H9 (cell line): ENCODE data around the gene TCF7L2. TPM values are rescaled to one million over a fixed set of nuclear protein-coding genes. Genes with fewer than 3 reads are reported as not detected.

Experiments used
- DNase-seq: peaks from one replicate; pipeline ENCODE4 v3.0.0-alpha.2; 2017
- H2AFZ ChIP-seq: one replicate; pipeline ENCODE4 v1.6.1; 2013; ENCODE audit warnings: mild to moderate bottlenecking, low read length, control low read depth, moderate library complexity
- H2AK5ac ChIP-seq: 2 replicates; pipeline ENCODE4 v1.6.1; 2013; ENCODE audit warnings: low read length, control low read depth, mixed read lengths; ENCODE audit not compliant: insufficient read length
- H2BK120ac ChIP-seq: one replicate; pipeline ENCODE4 v1.6.1; 2013; ENCODE audit warnings: low read depth, mild to moderate bottlenecking, low read length, control low read depth, inconsistent platforms; ENCODE audit not compliant: poor library complexity, severe bottlenecking
- H2BK12ac ChIP-seq: 2 replicates; pipeline ENCODE4 v1.6.1; 2013; ENCODE audit warnings: low read length, control low read depth, mixed read lengths, low read depth; ENCODE audit not compliant: insufficient read length
- H2BK15ac ChIP-seq: 2 replicates; pipeline ENCODE4 v1.6.1; 2013; ENCODE audit warnings: low read depth, low read length, control low read depth
- H2BK20ac ChIP-seq: one replicate; pipeline ENCODE4 v1.6.1; 2013; ENCODE audit warnings: low read depth, mild to moderate bottlenecking, low read length, control low read depth, inconsistent platforms; ENCODE audit not compliant: poor library complexity, severe bottlenecking
- H2BK5ac ChIP-seq: 2 replicates; pipeline ENCODE4 v1.6.1; 2013; ENCODE audit warnings: low read length, control low read depth, mixed read lengths; ENCODE audit not compliant: insufficient read length
- H3K14ac ChIP-seq: 2 replicates; pipeline ENCODE4 v1.6.1; 2013; ENCODE audit warnings: low read length, control low read depth; ENCODE audit not compliant: insufficient read depth
- H3K18ac ChIP-seq: 2 replicates; pipeline ENCODE4 v1.6.1; 2013; ENCODE audit warnings: low read depth, mild to moderate bottlenecking, mixed read lengths, low read length, control low read depth; ENCODE audit not compliant: insufficient read length
- H3K23ac ChIP-seq: 2 replicates; pipeline ENCODE4 v1.6.1; 2013; ENCODE audit warnings: low read length, control low read depth, mixed read lengths, low read depth; ENCODE audit not compliant: insufficient read length
- H3K23me2 ChIP-seq: 2 replicates; pipeline ENCODE4 v1.6.1; 2013; ENCODE audit warnings: low read depth, mild to moderate bottlenecking, mixed read lengths, low read length, control low read depth; ENCODE audit not compliant: insufficient read length, poor library complexity, severe bottlenecking
- H3K27ac ChIP-seq: 2 replicates; pipeline ENCODE4 v1.5.1; 2013; ENCODE audit warnings: low read length, control low read depth, mixed read lengths, low read depth; ENCODE audit not compliant: insufficient read length
- H3K27me3 ChIP-seq: 2 replicates; pipeline ENCODE4 v1.6.1; 2013; ENCODE audit warnings: low read length, control low read depth, inconsistent platforms; ENCODE audit not compliant: insufficient read depth
- H3K4ac ChIP-seq: 2 replicates; pipeline ENCODE4 v1.6.1; 2013; ENCODE audit warnings: low read depth, mild to moderate bottlenecking, control low read depth, inconsistent platforms, low read length, moderate library complexity
- H3K4me1 ChIP-seq: 2 replicates; pipeline ENCODE4 v1.6.1; 2013; ENCODE audit warnings: low read length, control low read depth, inconsistent platforms; ENCODE audit not compliant: insufficient read depth
- H3K4me2 ChIP-seq: 2 replicates; pipeline ENCODE4 v1.6.1; 2013; ENCODE audit warnings: low read length, control low read depth, mixed read lengths; ENCODE audit not compliant: insufficient read length, insufficient read depth
- H3K56ac ChIP-seq: 2 replicates; pipeline ENCODE4 v1.6.1; 2013; ENCODE audit warnings: low read depth, mild to moderate bottlenecking, mixed read lengths, low read length, control low read depth; ENCODE audit not compliant: insufficient read length
- H3K79me1 ChIP-seq: 2 replicates; pipeline ENCODE4 v1.6.1; 2013; ENCODE audit warnings: low read depth, mild to moderate bottlenecking, moderate library complexity, low read length, control low read depth, inconsistent platforms; ENCODE audit not compliant: insufficient read depth, poor library complexity, severe bottlenecking
- H3K79me2 ChIP-seq: 2 replicates; pipeline ENCODE4 v1.6.1; 2013; ENCODE audit warnings: low read length, control low read depth, inconsistent platforms; ENCODE audit not compliant: insufficient read depth
- H3K9ac ChIP-seq: 2 replicates; pipeline ENCODE4 v1.6.1; 2013; ENCODE audit warnings: low read length, control low read depth, mixed read lengths; ENCODE audit not compliant: insufficient read length; ENCODE audit errors: extremely low read depth
- H3K9me3 ChIP-seq: one replicate; pipeline ENCODE4 v1.6.1; 2013; ENCODE audit warnings: low read depth, low read length, inconsistent platforms; ENCODE audit not compliant: control insufficient read depth
- H3T11ph ChIP-seq: one replicate; pipeline ENCODE4 v1.6.1; 2013; ENCODE audit warnings: mild to moderate bottlenecking, low read length, control low read depth, inconsistent platforms
- H4K20me1 ChIP-seq: one replicate; pipeline ENCODE4 v1.6.1; 2013; ENCODE audit not compliant: control insufficient read depth, insufficient read length, insufficient read depth
- H4K5ac ChIP-seq: 2 replicates; pipeline ENCODE4 v1.6.1; 2013; ENCODE audit warnings: low read depth, mild to moderate bottlenecking, mixed read lengths, low read length, control low read depth; ENCODE audit not compliant: insufficient read length
- H4K8ac ChIP-seq: replicated peaks from 2 replicates; pipeline ENCODE4 v1.6.1; 2013; ENCODE audit warnings: low read length, control low read depth, mixed read lengths, low read depth; ENCODE audit not compliant: insufficient read length
- H4K91ac ChIP-seq: 2 replicates; pipeline ENCODE4 v1.6.1; 2013; ENCODE audit warnings: low read depth, mild to moderate bottlenecking, moderate library complexity, mixed read lengths, low read length, control low read depth; ENCODE audit not compliant: insufficient read length
- H3K27ac Mint-ChIP-seq, 3 experiments: 2 replicates in 2 of 3; 3 replicates in 1 of 3; pipeline ENCODE4 v1.8.0; 2020 to 2021; ENCODE audit warnings: mixed read lengths in 3 of 3, mild to moderate bottlenecking in 1 of 3, moderate library complexity in 1 of 3
- H3K27me3 Mint-ChIP-seq: 2 replicates; pipeline ENCODE4 v1.8.0; 2021; ENCODE audit warnings: low read depth, mild to moderate bottlenecking, moderate library complexity, mixed read lengths
- H3K36me3 Mint-ChIP-seq, 3 experiments: 2 replicates in 2 of 3; 3 replicates in 1 of 3; pipeline ENCODE4 v1.8.0; 2020 to 2021; ENCODE audit warnings: low read depth in 3 of 3, mixed read lengths in 3 of 3; ENCODE audit not compliant: insufficient read depth in 1 of 3
- H3K4me1 Mint-ChIP-seq, 2 experiments: 2 replicates each; pipeline ENCODE4 v1.8.0; 2020; ENCODE audit warnings: mixed read lengths in 2 of 2
- H3K4me3 Mint-ChIP-seq, 2 experiments: 2 replicates in 1 of 2; 3 replicates in 1 of 2; pipeline ENCODE4 v1.8.0; 2020 to 2021; ENCODE audit warnings: mild to moderate bottlenecking in 2 of 2, mixed read lengths in 2 of 2, moderate library complexity in 1 of 2
- H3K9me3 Mint-ChIP-seq, 2 experiments: 2 replicates in 1 of 2; 3 replicates in 1 of 2; pipeline ENCODE4 v1.8.0; 2020; ENCODE audit warnings: mild to moderate bottlenecking in 2 of 2, mixed read lengths in 2 of 2, moderate library complexity in 1 of 2
- WGBS: extraction: QIAGEN DNeasy Blood & Tissue Kit; methylation state at CpG from one replicate; pipeline ENCODE4 v1.1.7; 2013; ENCODE audit warnings: missing lambda C conversion rate, low lambda C conversion rate, mixed read lengths; ENCODE audit not compliant: insufficient read length; ENCODE audit errors: extremely low coverage; 5-methylcytosine and 5-hydroxymethylcytosine counted together
- total RNA-seq: library from RNA; stranded (reverse); gene quantifications from 2 replicates; pipeline ENCODE4 v1.2.1, GENCODE V29; 2021
- TF ChIP-seq, protein P1 (sequence below): fragments of 200-600 bp; sonication (generic); conservative IDR thresholded peaks from 3 replicates; pipeline ENCODE4 v1.8.0; 2021; ENCODE audit warnings: antibody characterized with exemption, mild to moderate bottlenecking

TCF7L2 gene
- total RNA-seq, 1 experiment from 2014 or later: 71.1 TPM

DNA sequence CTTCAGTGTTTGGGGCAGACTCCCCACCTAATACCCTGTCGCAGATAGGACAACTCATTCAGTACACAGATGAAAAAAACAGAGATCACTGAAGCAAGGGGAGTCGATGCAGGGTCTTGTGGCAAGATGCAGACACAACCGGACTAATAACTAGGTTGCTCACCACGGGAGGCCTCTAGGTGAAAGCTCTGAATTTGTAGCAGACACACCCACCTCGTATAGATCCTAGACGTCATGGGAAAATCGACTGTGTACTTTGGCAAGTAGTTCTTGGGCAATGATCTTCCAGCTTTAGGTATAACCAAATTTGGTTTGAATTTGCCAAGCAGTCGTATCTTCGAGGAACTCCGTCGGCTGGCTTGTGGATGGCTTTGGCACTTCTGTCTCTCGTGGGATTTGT lies 88.1 kb downstream of the TCF7L2 start:
- H3K79me1 ChIP-seq: peaks cover 15% of the 10 kb centered on the region
- no peak overlapping the region for H2BK120ac ChIP-seq
- H2BK12ac ChIP-seq: no peak overlapping the region
- no peak overlapping the region for H3K27ac ChIP-seq
- H3K23me2 ChIP-seq: no peaks in the 10 kb centered on the region
- H2BK15ac ChIP-seq: no peak overlapping the region
- H2BK5ac ChIP-seq: no peak overlapping the region
- TF ChIP-seq, protein P1, sequence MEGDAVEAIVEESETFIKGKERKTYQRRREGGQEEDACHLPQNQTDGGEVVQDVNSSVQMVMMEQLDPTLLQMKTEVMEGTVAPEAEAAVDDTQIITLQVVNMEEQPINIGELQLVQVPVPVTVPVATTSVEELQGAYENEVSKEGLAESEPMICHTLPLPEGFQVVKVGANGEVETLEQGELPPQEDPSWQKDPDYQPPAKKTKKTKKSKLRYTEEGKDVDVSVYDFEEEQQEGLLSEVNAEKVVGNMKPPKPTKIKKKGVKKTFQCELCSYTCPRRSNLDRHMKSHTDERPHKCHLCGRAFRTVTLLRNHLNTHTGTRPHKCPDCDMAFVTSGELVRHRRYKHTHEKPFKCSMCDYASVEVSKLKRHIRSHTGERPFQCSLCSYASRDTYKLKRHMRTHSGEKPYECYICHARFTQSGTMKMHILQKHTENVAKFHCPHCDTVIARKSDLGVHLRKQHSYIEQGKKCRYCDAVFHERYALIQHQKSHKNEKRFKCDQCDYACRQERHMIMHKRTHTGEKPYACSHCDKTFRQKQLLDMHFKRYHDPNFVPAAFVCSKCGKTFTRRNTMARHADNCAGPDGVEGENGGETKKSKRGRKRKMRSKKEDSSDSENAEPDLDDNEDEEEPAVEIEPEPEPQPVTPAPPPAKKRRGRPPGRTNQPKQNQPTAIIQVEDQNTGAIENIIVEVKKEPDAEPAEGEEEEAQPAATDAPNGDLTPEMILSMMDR: no peak
- H2BK20ac ChIP-seq: no peak overlapping the region
- no peaks in the 10 kb centered on the region for H3K9me3 Mint-ChIP-seq
- H4K5ac ChIP-seq: no peak overlapping the region
- peaks cover 30% of the 10 kb centered on the region; the same call in 1 of the 2 replicates for H3K79me2 ChIP-seq
- no peak overlapping the region for H3T11ph ChIP-seq
- no peak overlapping the region for H3K18ac ChIP-seq
- H3K4ac ChIP-seq: no peak overlapping the region
- H3K27me3 ChIP-seq: no peaks in the 10 kb centered on the region
- no peaks in the 10 kb centered on the region for H3K9me3 ChIP-seq
- no peak overlapping the region for H4K8ac ChIP-seq
- no peak overlapping the region for H2AK5ac ChIP-seq
- H2AFZ ChIP-seq: no peak overlapping the region
- no peak overlapping the region for H3K23ac ChIP-seq
- DNase-seq: no peak
- H3K4me2 ChIP-seq: no peak overlapping the region
- no peaks in the 10 kb centered on the region for H3K27me3 Mint-ChIP-seq
- H3K14ac ChIP-seq: no peak overlapping the region
- H3K4me3 Mint-ChIP-seq: no peak overlapping the region
- H3K27ac Mint-ChIP-seq: 0 out of 7 replicates have a peak overlapping the region, but pooled peaks of 1 of the 3 experiments have one; percentile 56
- no CpG with 5 or more reads among the region's 12 CpGs for WGBS
- H3K4me1 ChIP-seq: peaks cover 3% of the 10 kb centered on the region; the same call in 1 of the 2 replicates
- no peak overlapping the region for H3K9ac ChIP-seq
- H4K91ac ChIP-seq: no peak overlapping the region
- H3K36me3 Mint-ChIP-seq: peaks cover 10 to 44% (median 43%) of the 10 kb centered on the region in 3 experiments; a peak in 6 of 7 replicates
- H3K56ac ChIP-seq: no peak overlapping the region
- peaks cover 2% of the 10 kb centered on the region for H4K20me1 ChIP-seq
- H3K4me1 Mint-ChIP-seq: peaks cover 38 to 51% of the 10 kb centered on the region in 2 experiments
